IPS-20b (cell line): Measurements from ENCODE around the gene SUSD2.
"Not testable (repeated sequence)": the region's sequence is repeated elsewhere in the genome, so short reads cannot be mapped to it uniquely, and the experiment has no call there.

Experiments
- H3K27ac ChIP-seq: one replicate; pipeline ENCODE4 v1.5.1; 2013; ENCODE audit warnings: low read length
- H3K27me3 ChIP-seq: 2 replicates; pipeline ENCODE4 v1.6.1; 2013; ENCODE audit warnings: mild to moderate bottlenecking, low read length, inconsistent platforms; ENCODE audit not compliant: insufficient read depth
- H3K36me3 ChIP-seq: 2 replicates; pipeline ENCODE4 v1.6.1; 2013; ENCODE audit warnings: low read depth, mild to moderate bottlenecking, inconsistent platforms, low read length, moderate library complexity; ENCODE audit not compliant: insufficient read depth
- H3K4me1 ChIP-seq: 2 replicates; pipeline ENCODE4 v1.6.1; 2013; ENCODE audit warnings: mild to moderate bottlenecking, control low read depth, inconsistent platforms, low read length, moderate library complexity; ENCODE audit not compliant: insufficient read depth
- H3K4me3 ChIP-seq: 2 replicates; pipeline ENCODE4 v1.5.1; 2013; ENCODE audit warnings: mild to moderate bottlenecking, low read length, inconsistent platforms
- H3K9ac ChIP-seq: 2 replicates; pipeline ENCODE4 v1.6.1; 2013; ENCODE audit warnings: low read depth, mild to moderate bottlenecking, inconsistent platforms, low read length, moderate library complexity
- H3K9me3 ChIP-seq: 2 replicates; pipeline ENCODE4 v1.6.1; 2013; ENCODE audit warnings: mild to moderate bottlenecking, low read depth, low read length, inconsistent platforms; ENCODE audit not compliant: insufficient read depth

SUSD2 gene

DNA sequence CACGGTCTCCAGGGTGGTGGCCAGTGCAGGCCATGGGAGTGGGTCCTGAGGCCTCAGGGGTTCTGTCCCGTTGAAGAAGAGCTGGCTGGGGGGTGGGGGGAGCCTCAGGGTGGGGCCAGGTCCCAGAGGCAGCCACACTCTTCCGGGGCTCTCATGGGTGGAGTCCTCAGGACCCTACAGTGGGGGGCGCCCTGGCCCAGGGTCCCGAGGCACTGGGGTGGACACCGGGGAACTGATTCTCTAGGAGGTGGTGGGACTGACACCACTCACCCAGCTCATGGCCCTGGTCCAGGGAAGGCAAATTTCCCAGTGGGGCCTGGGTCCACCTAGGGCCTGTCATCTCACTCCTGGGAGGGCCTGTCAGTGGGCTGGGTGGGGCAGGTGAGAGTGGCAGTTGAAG, 50.8 kb downstream of the SUSD2 start:
- no peaks in the 10 kb centered on the region for H3K36me3 ChIP-seq
- H3K4me3 ChIP-seq, result no peak overlapping the region
- H3K4me1 ChIP-seq, result no peaks in the 10 kb centered on the region
- H3K9ac ChIP-seq, result no peak overlapping the region
- no peaks in the 10 kb centered on the region for H3K9me3 ChIP-seq
- H3K27me3 ChIP-seq, result no peaks in the 10 kb centered on the region
- no peak overlapping the region for H3K27ac ChIP-seq

DNA sequence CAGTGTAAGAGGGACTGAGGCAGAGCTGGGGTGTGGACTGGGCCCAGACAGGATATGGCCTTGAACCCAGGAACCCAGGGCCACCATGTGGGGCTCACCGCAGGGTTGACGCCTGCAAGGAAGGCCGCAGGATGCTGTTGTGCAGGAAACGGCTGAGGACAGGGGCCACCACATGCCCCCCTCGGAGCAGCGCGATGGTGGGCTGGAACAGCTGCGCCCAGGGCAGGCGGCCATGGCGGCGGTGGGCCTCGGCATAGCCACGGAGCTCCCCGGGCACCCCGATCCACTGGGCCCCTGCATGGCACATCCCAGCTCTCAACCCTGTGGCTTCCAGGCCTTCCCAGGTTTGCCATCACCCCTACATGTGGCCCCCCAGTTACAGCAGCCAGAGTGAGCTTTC, 51.4 kb downstream of the SUSD2 start:
- Histone ChIP-seq H3K9ac (no peak overlapping the region), H3K27ac (no peak overlapping the region), H3K27me3 (no peaks in the 10 kb centered on the region), H3K9me3 (no peaks in the 10 kb centered on the region), H3K36me3 (no peaks in the 10 kb centered on the region), H3K4me1 (no peaks in the 10 kb centered on the region), H3K4me3 (no peak overlapping the region)

DNA sequence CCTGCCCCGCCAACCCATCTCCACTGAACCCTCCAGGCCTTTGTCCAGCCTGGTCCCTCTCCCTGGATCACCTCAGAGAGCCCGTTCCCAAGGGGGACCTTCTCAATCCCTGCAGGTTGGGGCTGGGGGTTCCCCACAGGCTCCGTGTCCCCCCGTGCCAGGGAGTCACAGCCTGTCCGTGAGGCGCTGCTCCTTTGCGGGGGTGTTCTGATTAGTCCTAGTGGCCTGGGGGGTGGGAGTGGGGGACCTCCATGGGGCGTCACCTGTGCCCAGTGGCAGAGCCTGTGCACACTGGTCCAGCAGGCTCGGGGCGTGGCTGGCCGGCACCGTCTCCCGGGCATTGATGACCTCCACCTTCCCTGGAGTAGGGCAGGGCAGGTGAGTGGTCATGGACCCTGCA, 51.9 kb downstream of the SUSD2 start:
- Histone ChIP-seq H3K36me3 (no peaks in the 10 kb centered on the region), H3K9me3 (no peaks in the 10 kb centered on the region), H3K9ac (no peak overlapping the region), H3K4me1 (no peaks in the 10 kb centered on the region), H3K4me3 (no peak overlapping the region), H3K27ac (no peak overlapping the region), H3K27me3 (no peaks in the 10 kb centered on the region)

DNA sequence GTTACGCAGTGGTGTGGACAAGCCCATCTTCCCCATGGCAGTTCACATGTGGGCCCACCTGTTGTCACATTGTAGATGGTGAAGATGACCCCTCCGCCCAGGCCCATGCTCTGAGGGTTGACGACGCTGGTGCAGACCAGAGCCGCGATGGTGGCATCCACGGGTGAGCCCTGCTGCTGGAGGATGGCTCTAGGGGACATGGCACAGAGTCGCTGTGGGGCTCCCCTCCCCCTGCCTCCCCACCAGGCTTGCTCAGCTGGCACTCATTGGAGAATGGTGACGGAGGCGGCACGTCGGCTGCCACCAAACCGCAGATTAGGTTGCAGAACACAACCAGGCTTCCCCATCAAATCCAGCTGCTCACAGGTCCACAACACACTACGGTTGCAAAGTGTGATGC, 52.5 kb downstream of the SUSD2 start:
- no peak overlapping the region for H3K9ac ChIP-seq

DNA sequence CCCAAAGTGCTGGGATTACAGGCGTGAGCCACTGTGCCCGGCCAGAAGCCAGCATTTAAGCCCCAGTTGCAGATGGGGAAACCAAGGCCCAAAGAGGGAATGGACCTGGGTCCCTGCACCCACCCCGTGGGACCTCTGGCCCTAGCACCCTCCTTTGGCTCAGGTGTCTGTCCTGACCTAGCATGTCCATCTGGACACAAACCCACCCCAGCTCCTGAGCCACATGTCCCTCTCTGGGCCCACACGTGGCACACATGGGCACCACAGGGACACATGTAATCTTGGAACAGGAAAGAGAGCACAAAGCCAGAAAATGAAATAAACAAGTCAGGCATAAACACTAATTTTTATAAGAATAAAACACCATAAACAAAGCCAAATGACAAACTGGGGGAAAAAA, 54.0 kb downstream of the SUSD2 start:
- no peaks in the 10 kb centered on the region for H3K4me1 ChIP-seq
- H3K4me3 ChIP-seq, result no peak overlapping the region
- no peak overlapping the region for H3K27ac ChIP-seq
- no peaks in the 10 kb centered on the region for H3K27me3 ChIP-seq
- H3K9ac ChIP-seq, result no peak overlapping the region
- no peaks in the 10 kb centered on the region for H3K9me3 ChIP-seq
- no peaks in the 10 kb centered on the region for H3K36me3 ChIP-seq

More for the DNA sequence above, 52.5 kb downstream of the SUSD2 start:
- Histone ChIP-seq H3K27me3 (no peaks in the 10 kb centered on the region), H3K4me3 (no peak overlapping the region), H3K9me3 (no peaks in the 10 kb centered on the region), H3K4me1 (no peaks in the 10 kb centered on the region), H3K27ac (no peak overlapping the region), H3K36me3 (no peaks in the 10 kb centered on the region)

DNA sequence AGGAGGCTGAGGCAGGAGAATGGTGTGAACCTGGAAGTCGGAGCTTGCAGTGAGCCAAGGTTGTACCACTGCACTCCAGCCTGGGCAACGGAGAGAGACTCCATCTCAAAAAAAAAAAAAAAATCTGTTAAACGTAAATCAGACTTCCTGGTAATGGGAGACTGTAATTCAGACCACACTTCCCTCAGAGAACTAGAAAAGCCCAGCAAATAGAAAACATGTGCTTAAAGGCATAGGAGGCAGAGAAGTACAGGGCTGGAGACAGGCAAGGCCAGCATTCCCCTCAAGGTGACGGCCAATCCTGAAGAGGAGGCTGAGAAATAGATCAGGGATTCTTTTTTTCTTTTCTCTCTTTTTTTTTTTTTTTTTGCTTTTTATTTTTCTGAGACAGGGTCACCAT, 55.4 kb downstream of the SUSD2 start:
- Histone ChIP-seq H3K4me3 (no peak overlapping the region), H3K9ac (no peak overlapping the region), H3K9me3 (no peaks in the 10 kb centered on the region), H3K27ac (no peak overlapping the region), H3K36me3 (no peaks in the 10 kb centered on the region), H3K4me1 (no peaks in the 10 kb centered on the region), H3K27me3 (no peaks in the 10 kb centered on the region)

DNA sequence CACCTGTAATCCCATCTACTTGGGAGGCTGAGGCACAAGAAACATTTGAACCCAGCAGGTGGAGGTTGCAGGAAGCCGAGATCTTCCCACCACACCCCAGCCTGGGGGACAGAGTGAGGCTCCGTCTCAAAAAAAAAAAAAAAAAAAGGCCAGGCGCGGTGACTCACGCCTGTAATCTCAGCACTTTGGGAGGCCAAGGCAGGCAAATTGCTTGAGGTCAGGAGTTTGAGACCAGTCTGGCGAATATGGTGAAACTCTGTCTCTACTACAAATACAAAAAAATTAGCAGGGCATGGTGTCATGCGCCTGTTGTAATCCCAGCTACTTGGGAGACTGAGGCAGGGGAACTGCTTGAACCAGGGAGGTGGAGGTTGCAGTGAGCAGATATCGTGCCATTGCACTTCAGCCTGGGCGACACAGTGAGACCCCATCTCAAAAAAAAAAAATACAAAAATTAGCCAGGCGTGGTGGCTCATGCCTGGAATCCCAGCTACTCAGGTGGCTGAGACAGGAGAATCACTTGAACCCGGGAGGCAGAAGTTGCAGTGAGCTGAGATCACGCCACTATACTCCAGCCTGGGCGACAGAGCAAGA, 56.9 kb downstream of the SUSD2 start:
- not testable (repeated sequence) for H3K27me3 ChIP-seq, H3K4me1 ChIP-seq, H3K9me3 ChIP-seq, H3K27ac ChIP-seq, H3K36me3 ChIP-seq, H3K9ac ChIP-seq, H3K4me3 ChIP-seq
